Myocyte (in vitro differentiated cells): ENCODE data around the gene TMEM205. TPM values are rescaled to one million over a fixed set of nuclear protein-coding genes. Genes with fewer than 3 reads are reported as not detected.
A peak's percentile ranks its signal among the peaks of the same experiment; 100 is the strongest.
"Not testable (repeated sequence)": the region's sequence is repeated elsewhere in the genome, so short reads cannot be mapped to it uniquely, and the experiment has no call there.

Experiments
- DNase-seq: peaks from one replicate; pipeline ENCODE4 v3.0.0-alpha.2; 2012; ENCODE audit warnings: low read depth
- polyA plus RNA-seq: library from polyadenylated mRNA; unstranded; fragments of >200 nt; gene quantifications from one replicate; pipeline ENCODE4 v1.2.1, GENCODE V29; 2012; ENCODE audit warnings: missing spikeins
- total RNA-seq: library from RNA; depleted of rRNA; stranded (reverse); fragments of >200 nt; gene quantifications from 2 replicates; pipeline ENCODE4 v1.2.3, GENCODE V29; 2014

The TMEM205 gene
- 256 and 374 TPM in 2 replicates for total RNA-seq
- 119 TPM for polyA plus RNA-seq

- peak; percentile 100 for DNase-seq
Observed at GRCh38 chr19:11346104-11346940, at the start of gene TMEM205, which contains the start of gene CCDC159. Gene TMEM205, minus strand, starts transcription at chr19:11346268. Its CDS starts 649 bp downstream, at chr19:11345619. Gene CCDC159, plus strand, starts transcription at chr19:11346519. Its CDS starts 88 bp downstream, at chr19:11346607.

DNA sequence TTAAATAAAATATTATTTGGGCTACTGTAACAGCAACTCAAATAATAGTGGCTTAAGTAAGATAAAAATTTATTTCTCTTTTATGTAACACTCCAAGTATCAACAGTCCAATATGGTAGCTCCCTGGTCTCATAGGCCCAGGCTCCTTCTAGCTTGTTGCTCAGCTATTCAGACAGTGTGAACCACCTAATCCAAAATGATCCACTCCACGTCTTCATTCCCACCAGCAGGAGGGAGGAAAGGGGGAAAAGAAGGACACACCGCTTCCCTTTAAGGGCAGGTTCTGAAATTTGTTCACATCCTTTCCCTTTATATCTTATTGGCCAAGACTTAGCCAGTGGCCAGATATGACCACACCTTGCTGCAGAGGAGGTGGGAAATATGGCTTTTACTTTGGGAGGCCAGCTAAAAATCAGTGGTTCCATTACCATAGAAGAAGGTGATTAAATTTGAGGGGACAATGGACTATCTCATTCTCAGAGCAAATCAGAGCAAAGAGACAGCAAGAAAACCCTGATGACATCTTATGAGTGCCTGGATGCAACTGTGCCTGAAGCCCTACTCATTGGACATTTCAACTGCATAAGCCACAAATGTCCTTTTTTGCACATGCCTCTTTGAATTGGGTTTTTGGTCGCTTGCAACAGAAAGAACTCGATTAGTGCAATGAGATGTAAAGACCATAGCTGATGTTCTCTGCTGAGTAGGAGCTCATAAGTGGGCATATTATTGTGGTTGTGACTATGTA lies 45.0 kb upstream of the TMEM205 start:
- DNase-seq = no peak

- DNase-seq = no peak
Observed at GRCh38 chr19:11390359-11390758, 44.3 kb upstream of the TMEM205 start.

GRCh38 chr19:11387162-11388034 lies 41.3 kb upstream of the TMEM205 start:
- DNase-seq = no peak

DNA sequence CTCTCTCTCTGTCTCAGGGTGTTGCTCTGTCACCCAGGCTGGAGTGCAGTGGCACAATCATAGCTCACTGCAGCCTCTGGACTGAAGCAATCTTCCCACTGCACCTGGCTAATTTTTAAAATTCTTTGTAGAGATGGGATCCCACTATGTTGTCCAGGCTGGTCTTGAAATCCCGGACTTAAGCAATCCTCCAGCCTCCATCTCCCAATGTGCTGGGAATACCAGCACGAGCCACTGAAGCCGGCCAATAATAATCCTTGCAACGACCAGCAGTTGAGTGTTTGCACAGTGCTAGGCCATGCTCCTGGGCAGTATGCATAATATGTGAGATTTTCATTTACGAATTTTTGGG lies 38.7 kb upstream of the TMEM205 start:
- no peak for DNase-seq

DNA sequence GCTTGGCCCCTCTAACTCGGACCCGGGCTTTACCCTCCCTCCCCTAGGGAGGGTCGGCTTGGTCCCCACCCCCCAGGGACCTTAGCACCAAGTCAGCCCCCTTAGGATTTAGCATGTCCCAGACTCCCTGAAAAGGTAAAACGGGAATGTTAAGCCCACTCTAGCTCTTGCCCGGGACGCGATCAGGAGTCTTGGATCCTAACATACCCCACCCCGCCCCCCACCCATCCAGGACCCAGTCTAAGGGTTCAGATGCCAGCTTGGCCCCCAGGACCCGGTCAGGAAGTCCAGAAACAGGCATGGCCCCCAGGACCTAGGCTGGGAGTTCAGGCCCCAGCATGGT lies 37.6 kb upstream of the TMEM205 start:
- DNase-seq = no peak

- peak; percentile 26 for DNase-seq
Observed at GRCh38 chr19:11382898-11383705, 37.0 kb upstream of the TMEM205 start.

DNA sequence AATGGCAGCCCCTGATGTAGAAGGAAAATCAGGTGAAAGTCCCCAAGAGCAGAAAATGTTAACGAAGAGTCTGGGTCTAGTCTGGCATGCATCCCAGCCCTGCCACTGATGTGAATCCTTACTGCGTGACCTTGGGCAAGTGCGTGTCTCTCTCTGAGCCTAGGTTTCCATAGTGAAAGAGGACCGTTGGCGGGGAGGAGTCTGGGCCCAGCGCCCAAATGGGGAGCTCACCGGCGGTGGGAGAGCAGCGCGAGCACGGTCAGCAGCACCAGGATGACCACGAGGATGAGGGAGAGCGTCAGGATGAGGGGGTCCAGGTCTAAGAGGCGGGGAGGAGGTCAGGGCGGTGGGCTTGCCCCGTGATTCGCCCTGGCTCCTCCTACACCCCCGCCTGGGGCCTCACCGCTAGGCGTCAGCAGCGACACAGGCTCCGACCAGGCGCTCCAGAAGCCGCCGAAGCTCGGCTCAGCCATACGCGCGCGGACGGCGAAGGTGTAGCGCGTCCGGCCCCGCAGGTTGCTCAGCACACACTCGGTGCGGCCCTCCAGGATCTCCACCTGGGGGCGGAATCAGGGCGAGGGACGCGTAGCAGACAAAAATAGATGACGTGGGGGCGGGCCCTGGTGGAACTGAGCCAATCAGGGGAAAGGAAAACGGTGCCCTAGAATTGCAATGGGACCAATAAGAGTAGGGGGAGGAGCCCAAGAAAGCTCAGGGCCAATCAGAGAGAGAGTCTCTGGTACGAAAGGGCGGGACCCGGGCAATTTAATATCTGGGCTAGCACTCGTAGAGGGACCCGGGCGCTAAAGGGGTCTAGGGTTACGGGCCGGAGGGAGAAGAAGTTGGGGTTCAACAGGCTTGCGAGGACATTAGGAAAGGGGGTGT lies 34.8 kb upstream of the TMEM205 start:
- peak; percentile 97 for DNase-seq

DNA sequence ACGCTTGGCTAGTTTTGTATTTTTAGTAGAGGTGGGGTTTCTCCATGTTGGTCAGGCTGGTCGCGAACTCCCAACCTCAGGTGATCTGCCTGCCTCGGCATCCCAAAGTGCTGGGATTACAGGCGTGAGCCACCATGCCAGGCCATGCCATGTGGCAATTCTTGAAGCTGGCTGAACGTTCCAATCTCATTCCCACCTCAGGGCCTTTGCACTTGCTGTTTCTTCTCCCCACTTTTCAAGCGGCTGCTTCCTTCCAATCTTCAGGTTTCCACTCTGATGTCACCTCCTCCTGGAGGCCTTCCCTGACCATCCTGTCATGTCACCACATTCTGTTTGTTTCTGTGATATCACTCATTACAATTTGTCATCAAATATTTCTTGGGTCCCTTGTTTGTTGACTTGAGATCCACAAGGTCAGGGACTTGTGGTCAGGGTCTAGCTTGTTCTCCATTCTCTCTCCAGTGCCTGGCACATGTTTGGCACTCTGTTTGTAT lies 33.8 kb upstream of the TMEM205 start:
- DNase-seq = no peak

DNA sequence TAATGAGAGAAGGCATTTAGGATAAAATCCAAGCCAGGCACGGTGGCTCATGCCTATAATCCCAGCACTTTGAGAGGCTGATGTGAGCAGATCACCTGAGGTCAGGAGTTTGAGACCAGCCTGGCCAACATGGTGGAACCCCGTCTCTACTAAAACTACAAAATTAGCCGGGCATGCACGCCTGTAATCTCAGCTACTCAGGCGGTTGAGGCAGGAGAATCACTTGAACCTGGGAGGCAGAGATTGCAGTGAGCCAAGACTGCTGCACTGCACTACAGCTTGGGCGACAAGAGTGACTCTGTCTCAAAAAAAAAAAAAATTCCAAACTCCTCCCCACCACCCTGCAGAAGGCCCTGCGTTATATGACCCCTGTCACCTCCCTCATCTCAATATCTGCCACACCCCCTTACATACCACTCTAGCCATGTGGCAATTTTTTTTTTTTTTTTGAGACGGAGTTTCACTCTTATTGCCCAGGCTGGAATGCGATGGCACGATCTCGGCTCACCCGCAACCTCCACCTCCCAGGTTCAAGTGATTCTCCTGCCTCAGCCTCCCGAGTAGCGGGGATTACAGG lies 33.3 kb upstream of the TMEM205 start:
- not testable (repeated sequence) for DNase-seq

DNA sequence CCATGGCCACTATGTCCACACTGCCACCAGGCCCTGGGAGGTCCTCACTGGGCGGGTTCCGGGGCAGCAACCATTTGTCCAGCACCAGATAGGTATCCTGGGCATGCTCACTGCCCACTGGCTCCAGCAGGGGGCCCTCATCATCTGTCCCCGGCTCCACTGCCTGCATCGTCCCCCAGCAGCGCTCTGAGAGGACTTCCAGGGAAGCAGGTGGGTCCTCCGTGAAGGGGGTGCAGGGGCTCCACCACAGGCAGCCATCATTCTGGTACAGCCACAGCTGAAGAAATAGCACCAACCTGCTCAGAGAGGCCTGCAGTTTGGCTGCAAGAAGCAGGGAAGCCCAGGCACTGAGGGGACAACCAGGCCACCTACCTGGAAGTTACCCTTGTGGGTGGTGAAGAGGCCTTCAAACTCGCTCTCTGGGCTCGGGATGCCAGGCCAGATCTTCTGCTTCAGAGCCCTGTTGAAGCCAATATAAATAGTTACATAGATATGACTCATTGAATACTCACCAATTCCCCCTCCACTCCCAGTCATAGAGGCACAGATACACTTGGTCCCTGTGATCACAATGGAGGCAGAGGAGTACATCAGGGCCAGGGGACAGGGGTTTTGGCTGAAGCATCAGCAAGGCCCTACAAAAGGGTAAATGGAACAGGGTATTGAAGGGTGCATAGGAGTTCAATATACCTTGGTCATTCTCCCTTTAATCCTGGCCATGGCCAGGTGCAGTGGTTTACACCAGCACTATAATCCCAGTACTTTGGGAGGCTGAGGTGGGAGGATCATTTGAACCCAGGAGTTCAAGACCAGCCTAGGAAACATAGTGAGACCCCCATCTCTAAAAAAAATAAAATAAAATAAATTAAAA lies 32.5 kb upstream of the TMEM205 start:
- DNase-seq = peak; percentile 56

DNA sequence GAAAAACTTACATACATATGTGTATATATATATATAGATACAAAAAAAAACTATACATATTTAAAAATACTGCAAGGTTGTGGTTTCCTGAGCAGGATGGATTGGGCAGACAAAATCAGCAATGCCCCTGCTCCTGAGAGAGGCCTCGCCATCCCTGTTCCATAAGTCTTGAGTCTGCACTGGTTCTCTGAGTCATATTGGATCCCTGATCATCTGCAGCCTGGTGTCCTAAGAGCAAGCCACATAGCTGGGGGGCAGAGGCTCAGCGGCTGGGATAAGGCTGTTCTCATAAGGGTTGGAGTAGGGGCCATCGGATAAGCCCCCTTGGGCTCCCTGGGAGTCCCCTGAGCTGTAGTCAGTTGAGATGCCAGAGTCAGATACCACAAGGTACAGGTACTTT lies 31.7 kb upstream of the TMEM205 start:
- DNase-seq = no peak

GRCh38 chr19:11377237-11377636 lies 31.2 kb upstream of the TMEM205 start:
- peak; percentile 73 for DNase-seq

DNA sequence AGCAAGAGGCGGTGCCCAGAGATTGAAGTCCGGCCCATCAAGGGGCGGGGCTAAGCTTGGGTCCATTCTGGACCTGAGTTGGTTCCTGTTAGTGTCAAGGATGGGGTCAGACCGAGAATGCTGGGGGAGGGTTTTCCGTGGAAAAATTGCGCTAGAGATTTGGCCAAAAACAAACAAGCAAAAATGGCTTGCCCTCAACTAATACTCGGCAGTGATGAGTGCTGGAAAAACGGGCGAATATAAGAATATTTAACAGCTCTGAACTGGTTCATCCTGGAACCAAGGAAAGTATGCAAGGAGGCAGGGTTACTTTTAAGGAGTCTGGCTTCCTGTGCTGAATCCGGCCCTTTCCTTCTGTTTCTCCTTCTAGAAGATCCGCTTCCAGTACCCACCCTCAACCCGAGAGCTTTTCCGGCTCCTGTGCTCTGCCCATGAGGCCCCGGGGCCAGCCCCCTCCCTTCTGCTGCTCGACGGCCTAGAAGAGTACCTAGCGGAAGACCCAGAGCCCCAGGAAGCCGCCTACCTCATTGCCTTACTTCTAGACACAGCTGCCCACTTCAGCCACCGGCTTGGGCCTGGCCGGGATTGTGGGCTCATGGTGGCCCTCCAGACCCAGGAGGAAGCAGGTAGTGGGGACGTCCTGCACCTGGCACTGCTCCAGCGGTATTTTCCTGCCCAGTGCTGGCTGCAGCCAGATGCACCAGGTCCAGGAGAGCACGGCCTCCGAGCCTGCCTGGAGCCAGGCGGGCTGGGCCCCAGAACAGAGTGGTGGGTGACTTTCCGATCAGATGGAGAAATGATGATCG lies 29.3 kb upstream of the TMEM205 start:
- DNase-seq = no peak

GRCh38 chr19:11374433-11375142 lies 28.5 kb upstream of the TMEM205 start, which contains the start of gene SWSAP1:
Gene SWSAP1, plus strand, starts transcription at chr19:11374666. Its CDS starts 15 bp downstream, at chr19:11374681.
- peak; percentile 100 for DNase-seq

DNA sequence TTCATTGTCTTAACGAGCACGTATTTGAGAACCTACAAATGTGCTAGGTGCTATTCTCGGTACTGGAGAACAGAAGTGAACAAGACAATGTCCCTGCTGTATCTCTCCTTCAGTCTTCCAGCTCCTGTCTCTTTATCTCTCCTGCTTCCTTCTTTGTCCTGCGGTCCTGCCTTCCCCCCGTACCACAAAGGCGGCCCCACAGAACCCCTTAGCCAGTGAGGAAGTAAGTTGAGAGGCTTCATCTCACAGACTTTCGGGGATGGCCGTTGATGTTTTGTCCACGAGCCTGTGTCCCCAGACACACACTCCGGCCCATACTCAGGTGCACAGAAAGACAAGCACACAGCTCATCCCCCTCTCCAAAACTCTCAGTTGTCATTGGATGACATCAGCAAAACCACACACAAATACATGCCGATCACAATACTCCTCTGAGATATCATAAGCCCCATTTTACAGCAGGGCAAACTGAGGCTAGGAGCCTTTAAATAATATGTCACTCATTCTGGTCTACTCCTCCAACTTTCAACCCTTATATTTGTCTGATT lies 27.9 kb upstream of the TMEM205 start:
- no peak for DNase-seq
